ENCODE data around the gene SLC38A3.

SLC38A3 gene

DNA sequence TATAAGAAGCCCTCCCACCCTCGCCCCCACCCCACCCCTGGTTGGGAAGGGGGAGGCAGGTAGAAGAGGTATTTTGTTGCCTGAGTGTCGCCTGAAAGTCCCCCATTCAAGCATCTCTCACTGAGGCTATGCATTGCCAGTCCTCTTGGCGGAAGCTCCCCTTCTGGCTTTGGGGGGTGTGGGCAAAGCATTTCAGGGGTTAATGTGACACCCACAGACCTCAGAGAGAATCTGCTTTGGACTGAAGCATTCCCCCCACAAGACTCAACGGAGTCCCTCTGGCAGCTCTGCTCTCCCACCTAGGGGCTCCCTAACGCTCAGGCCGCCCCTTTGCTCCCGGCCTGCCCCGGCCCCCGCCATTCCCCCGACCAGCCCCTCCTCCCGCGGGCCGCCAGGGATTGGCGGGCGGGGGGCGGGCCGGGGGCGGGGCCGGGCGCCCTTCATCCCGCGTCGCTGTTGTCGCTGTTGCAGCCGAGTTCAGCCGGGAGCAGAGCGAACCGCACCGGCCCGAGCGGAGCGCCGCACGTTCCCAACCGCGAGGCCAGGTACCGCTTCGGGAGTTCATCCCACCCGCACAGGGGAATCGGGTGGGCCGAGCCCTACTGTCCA, at the start of gene SLC38A3:
SLC38A3 (plus strand) TSS at position 468 of the 609 bp plus-strand sequence. CDS start 8,929 bp downstream, outside the sequence.
- DNase-seq, result peak in 1 of 2 experiments; percentile 61

DNA sequence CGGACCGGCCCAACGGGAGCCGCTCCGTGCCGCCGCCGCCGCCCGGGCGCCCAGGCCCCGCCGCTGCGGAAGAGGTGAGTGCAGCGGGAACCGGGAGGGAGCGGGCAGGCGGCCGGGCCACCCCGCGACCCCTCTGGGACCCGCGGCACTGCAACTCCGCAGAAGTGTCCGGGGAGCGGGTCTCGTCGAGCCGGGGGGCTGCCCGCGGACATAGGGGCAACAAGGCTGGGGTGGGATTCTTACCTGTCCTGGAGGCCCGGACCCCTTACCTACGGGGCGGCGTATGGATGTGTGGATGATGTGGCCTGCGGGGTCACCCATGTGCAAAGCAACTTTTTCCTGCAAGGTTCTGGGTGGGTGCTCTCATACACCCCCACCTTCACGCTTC, 49.6 kb upstream of the SLC38A3 start:
- no peak for DNase-seq

DNA sequence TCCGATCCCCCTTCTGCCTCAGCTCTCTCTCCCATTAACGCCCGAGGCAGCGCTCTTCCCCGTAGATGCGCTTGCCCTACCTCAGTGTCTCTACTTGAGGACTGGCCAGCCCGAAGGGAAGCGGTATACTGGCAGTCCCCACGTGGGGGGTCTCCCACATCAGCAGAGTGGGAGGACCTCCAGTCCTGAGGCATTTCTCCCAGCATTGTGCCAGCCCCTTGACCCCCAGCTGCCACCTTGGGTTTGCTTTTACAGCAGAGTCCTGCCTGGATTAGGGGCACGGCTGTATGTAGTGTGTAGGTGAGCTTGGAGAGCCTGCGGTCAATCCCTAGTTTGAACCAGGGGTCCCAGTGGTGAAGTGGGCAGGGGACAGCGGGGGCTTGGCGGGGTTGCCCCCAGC, 49.2 kb upstream of the SLC38A3 start:
- DNase-seq, result peak in 1 of 2 experiments; percentile 43

DNA sequence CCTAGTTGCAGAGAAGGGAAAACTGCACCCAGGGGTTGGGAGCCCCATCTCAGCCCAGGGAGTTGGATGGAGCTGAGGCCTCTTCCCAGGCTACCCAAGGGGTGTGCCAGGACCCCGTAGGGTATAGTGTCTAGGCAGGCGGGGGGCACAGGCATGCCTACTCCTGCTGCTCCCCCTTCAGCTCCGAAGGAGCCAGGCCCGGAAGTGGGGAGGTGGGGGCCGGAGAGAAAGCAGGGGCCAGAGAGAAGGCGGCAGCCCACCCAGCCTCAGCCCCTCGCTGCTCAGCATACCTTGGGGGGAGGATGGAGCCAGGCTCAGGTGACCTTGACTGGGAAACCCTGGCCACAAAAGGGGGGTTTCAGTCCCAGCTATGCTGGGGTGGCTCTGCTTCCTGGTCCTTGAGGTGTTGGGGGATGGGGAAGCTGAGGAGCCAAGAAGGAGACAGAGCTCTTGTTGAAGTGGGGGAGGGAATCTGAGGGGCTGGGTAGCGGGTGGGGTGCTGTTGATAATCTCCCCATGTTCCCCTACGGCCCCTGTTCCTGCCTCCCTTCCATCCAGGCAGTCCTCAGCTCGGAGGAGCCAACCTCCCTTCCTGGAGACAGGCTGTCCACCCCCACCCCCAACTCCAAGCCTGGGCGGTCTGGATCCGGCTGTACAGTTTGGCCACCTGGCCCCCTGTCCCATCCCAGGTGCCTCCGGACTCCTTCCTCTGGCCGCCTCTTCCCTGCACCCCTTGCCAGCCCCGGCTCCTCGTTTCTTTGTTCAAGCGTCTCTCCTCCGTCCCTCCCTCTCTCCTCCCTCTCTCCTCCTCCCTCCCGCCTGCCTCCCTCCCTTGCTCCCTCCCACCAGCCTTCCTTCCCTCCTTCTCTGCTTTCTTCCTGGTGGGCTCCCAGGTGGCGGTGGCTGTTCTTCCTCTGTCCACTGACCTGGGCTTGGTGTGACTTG, 48.2 kb upstream of the SLC38A3 start:
- DNase-seq, result no peak

DNA sequence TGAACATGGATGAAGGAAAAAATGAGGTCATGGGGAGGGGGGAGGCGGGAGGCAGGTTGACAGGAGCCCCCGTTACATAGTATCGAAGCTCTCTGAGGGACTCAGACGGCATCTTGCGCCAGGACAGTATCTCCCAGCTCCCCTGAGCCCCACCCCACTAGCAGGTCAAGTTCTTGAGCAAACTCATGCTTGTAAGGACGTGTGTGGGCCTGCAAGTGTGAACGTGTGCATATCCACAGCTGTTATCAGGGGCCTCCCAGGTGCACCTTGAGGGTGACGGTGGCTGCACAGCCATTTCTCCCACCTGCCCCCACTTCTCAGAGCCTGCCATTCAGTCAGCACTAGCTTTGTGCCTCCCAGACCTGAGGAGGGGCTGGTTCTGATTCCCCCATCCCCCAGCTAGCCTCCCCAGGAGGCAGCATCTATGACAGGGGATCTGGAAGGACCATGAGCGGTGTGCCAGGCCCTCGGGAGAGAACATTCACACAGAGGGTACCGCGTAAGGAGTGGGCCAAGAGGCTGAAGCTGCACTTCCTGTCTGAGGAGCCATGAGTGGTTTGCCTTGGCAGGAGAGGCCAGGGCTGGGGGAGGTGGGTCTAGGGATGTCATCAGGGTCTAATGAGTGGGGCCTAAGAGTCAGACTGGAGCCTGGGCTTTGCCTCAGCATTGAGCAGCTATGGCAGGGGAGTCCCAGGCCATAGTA, 47.1 kb upstream of the SLC38A3 start:
- DNase-seq, result no peak

DNA sequence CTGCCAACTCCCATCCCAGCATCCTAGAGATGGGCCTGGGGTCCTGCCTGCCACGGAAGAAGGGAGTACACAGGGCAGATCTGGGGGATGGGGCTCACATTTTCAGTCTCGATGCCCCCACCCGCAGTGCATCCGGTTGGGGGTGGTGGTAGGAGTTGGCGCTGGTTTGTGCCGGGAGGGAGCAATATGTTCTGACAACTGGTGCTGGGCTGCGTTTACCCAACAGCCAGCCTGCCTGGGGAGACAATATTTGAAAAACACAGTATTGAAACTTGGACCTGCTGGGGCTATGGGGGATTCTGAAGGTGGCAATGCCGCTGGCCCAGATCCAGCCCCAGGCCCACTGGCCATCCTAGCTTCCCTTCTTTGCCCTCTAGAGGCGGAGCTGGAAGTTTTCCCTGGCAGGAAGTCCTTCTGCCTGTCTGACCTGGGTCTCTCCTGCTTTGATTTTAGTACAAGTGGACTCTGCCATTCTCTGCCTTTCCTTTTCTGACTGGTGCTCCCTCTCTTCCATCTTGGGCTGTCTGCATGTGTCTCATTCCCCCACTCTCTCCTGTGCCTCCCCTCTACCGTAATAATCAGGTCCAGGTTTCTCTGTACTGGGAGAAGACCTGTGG, 46.4 kb upstream of the SLC38A3 start:
- no peak for DNase-seq

DNA sequence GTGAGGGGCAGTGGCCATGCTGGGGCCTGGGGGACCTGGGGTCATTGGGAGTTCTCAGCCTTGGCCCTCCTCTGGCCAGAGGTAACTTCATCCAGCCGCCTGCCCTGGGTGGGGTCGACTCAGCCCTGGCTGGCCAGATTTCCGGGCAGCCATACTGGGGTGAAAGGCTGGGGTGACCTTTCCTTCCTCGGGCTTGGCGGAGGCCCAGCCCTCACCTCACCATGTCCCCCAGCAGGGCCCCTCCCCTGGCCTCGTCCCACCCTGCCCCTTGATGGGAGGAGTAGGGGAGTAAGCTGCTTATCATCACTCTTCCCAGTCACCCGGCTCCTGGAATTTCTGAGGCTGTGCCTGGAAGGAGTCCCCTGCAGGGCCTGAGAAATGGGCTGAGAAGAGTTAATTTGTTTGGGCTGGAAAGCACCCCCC, 44.5 kb upstream of the SLC38A3 start:
- DNase-seq, result no peak

DNA sequence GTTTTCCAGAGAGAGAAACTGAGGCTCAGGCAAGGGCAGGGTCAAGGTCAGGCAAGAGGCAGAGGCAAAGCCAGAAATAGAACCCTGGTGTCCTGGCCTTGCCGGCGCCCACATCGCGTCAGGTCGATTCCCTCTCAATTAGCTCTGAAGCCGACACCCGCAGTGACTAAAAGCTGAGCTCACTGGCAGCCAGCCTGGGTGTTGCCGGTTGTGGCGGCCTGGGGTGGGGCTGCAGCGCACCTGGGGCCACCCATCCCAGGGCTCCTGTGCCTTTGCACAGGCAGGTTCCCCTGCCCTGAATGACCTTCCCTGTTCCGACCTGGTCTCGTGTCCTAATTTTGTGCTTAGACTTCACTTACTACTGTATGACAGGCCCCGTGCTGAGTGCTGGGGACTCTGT, 43.8 kb upstream of the SLC38A3 start:
- DNase-seq, result no peak

DNA sequence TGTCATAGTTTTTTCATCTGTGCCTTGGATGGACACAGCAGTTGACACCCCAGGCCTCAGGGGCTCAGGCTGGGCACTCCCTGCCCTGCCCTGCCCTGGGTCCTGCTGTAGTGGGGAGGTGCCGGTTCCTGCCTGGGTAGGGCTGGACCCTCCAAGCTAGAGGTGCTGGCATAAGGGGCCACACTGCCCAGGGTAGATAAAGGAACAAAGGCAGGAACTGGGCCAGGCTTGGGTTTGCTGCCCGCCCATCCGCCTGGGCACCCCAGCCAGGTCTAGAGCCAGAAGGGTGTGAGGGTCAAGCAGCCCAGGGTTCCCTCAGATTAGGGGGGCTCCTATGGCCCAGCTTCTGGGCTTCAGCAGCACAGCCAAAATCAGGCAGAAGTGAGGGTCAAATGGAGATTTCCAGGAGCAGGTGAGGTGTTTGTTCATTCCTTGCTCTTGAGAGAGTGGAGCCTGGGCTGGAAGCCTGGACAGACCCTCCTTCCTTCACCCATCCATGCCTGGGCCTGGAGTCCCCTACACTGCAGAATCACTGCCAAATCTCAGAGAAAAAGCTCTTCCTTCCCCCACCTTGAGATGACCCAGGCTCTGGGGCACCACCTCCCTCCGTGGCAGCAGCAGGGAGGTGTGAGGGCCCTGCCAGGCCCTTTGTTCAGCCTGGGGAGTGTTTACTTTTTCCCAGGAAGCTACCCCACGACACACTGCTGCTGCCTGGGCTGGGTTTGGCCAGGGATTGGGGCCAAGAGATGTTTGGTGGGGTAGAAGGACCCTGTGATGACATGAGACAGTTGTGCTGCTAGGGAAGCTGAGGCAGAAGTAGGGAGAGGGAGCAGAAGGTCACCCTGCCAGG, 42.8 kb upstream of the SLC38A3 start:
- no peak for DNase-seq

DNA sequence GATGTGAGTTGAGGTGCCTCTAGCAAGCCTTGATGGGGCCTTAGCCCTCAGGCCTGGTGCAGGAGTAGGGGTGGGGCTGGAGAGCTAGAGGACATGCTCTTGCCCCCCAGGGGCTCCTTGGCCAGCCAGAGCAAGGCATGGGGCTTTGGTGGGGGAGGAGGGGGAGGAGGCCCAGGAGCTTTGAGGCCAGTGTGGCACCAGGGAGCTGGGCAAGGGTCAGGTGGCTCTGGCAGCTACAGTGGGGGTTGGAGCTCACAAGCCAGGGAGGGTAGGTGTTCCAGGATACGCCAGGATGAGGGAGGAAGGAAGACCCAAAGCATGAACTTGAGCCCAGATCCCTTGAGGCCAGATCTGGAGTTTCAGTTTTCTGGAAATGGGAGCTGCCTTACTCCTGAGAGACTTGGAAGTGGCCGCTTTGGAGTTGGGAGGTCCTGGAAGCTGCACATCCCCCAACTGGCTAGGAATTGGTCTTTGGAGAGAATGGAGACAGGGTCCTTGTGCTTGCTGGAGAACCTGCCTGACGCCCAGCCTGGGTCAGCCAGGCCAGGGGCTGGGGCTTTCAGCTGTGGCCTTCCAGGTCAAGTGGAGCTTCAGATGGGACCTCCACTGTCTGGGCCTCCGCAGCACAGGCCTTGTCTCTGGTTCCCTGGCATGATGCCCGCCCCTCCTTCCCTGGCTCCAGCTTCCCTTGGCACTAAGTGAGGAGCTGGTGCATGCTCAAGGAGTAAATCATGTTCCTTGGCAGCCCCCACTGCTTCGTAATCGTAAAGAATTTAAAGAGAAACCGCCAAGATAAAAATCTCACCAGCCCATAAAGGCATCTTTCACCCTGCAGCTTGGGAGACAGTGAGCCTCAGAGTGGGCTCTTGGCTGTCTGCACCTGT, 41.3 kb upstream of the SLC38A3 start:
- DNase-seq, result no peak

DNA sequence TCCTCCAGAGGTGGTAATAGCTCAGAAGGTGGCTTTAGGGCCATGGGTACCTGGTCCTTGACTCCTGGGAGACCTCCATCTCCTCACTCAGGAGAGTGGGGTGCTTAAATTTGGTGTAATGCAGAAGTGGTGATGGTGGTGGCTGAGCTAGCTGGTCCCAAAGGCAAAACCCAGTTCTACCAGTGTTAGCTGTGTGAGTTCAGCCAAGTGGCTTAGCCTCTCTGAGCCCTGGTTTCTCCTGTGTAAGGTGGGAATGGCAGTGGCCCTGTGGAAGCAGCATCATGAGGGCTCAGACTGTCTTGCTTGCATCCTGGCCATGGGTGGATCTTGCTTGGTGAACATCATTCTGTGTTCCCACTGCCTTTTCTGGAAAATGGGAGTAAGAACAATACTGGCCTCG, 40.6 kb upstream of the SLC38A3 start:
- DNase-seq, result no peak

DNA sequence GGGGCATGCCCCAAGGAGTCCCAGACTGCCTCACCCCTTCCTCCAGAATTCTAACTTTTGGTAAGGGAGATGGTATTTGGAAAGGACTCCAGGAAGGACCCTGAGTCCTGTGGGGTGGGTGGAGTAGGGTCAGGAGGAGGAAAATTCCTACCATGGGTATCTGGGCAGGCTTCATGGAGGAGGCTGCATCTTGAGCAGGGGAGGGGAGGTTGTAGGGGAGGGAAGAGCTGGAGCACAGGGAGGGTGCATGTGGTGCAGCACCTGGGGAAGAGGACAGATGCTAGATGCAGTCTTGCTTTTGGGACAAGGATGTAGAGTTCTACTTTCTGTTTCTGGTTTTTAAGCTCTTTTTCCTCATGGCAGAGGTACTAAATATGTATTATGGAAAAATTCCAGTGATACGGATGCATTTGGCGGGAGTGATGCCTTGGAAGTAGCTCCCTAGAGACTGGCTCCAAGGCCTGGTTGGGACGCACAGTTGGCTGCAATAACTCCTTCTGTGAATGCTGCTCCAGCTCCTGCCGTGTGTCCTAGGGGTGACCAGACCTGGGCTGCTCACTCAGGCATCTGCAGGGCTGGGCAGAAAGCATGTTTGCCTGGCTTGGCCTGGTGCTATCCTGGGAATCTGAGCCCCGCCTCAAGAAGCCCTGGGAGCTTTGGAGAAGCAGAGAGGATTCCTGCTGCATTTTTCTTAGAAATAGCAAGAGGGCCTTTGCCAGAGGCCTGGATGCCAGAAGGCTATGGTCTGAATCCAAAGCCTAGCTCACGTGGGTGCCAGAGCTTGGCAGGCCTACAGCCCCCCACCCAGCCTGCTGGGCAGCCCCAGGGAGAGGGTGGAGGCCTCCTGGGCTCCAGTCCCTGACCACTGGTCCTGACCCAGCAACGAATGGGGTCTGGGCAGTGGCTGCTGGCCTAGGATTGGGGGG, 39.8 kb upstream of the SLC38A3 start:
- DNase-seq, result no peak

DNA sequence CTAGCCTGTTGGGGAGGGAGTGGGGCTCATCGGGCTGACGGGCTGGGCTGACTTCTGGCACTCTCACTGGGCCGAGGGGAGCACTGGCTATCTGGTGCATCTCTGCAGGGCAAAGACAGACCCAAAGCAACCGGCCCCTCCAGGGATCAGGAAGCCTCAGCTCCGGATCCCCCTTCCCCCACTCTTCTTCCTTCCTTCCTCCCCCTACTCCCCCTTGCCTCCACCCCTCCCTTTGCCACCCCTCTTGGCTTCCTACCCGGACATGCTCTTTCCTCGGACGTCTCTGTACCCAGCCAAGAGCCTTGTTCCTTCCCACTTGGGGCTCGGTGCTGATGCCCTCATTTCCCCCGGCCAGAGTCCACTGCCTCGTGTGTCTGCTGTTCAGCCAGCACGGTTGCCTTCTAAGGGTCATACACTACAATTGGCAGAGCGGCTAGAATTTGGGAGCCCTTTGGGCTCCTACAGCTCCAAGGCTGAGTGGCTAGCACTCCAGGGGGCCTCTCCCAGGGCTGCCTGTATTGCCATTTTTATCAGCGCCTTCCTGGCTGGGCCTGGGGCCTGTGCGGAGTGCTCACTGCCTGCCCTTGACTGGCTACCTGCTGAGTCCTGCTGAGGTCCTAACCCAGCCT, 39.0 kb upstream of the SLC38A3 start:
- no peak for DNase-seq

DNA sequence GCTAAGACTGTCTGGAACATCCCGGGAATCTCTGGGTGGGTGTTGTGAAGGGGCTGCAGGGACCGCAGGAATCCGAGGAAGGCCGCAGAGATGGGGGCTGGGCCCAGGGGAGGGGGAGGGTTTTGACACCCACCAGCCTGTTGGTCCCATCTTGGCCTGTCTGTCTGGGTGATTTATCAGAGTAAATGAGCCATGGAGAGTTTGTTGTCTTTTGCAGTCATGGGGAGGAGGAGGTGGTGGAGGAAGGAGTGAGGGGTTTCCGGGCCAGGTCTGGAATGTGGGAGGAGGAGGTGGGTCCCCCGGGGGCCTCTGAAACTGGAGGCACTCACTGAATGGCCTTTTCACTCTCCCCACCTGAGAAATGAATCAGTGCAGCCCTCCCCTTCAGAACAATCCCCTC, 38.5 kb upstream of the SLC38A3 start:
- DNase-seq, result no peak

DNA sequence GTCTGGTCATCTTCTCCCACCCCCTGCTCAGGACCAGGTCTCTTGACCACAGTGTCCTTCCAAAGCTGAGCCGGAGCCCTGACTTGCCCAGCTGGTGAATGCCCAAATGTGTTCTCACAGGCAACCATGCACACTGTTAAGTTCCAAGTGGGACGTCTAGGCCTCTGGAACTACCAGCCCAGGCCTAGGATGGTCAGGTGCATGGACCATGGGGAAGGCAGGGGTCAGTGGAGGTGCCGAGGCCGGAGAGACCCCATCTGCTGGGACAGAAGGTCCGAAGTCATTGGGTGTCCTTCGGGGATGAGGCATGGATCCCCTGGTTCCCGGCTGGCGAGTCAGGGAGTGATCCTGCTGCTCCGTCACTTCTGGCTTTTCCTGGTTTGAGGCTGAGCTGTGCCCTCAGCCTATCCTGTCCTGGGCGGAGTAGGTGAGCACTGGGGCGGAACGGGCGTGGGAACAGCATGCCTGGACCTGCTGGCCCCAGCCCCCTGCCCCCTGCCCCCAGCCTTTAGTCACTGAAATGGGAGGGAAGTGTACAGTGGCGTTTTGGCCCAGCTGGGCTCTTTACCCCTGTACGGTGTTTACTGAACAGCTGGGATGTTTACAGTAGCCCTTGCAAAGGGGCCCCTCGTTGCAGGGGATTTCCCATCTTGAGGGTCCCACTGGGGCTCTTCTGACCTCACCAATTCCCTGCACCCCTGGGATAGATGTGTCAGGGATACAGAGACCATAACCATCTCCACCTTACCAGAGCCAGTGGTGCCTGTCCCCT, 37.8 kb upstream of the SLC38A3 start:
- DNase-seq, result peak in 1 of 2 experiments; percentile 40

DNA sequence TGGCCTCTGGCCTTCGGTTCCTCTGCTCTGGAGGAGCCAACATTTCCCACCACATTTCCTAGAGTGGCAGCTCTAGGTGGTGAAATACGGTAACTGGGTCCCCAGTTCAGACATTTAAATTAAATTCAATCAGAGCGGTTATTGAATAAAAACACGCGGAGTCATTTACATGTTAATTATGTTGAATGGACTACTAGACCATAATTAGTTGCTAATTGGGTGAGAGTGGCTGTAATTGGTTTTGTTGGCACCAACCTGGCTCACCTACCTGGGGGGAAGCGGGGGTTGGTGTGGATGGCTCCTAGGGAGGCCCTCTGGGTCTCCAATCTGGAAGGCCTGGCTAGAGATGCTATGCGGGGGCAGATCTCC, 37.2 kb upstream of the SLC38A3 start:
- no peak for DNase-seq

DNA sequence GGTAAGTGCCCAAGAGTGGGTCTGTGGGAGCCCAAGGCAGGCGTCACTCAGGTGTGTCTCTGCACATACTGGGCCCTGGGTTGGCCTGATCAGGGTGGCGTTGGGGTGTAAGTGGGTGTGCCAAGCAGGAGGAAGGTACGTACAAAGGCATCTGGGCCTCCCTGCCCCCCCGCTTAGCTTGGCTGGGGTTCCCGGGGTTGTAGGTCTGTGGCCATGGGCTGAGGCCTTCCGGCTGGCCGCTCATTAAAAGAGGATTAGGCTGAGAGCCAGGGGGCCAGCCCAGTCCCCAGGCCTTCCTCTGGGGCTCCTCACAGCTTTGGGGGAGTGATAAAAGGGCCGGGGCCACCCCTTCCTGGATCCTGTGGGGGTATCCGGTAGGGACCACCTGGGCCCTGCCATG, 36.7 kb upstream of the SLC38A3 start:
- DNase-seq, result no peak

DNA sequence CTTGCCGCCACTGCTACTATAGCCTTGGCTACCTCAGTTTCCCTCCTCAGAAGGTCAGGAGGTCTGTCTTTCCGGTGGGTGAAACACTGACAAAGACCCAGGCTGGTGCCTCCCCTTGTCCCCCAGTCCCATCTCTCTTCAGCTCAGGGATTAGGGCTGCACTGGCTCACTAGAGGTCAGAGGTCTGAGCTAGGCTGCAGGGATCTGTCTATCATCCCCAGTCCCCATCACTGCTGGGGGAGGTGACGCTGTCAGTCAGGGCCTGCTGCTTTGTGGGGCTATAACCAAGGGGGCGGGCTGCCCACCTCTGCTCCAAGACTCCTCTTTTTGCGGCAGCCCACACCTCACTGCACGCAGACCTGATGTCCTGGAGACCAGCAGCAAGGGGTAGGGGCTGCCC, 36.3 kb upstream of the SLC38A3 start:
- DNase-seq, result no peak

Data from NCI-H526 (cell line).